Mucosa of descending colon (tissue), 3 donors: ENCODE data around the gene DNAI7. TPM values are rescaled to one million over a fixed set of nuclear protein-coding genes. Genes with fewer than 3 reads are reported as not detected.

Experiments used
- ATAC-seq: fragments of 200-7000 bp; cut with Tn5 transposase; one replicate; pipeline ENCODE4 v1.9.1; 2020; ENCODE audit warnings: mild to moderate bottlenecking, moderate library complexity
- DNase-seq, 3 donors: peaks; one replicate each; pipeline ENCODE4 v3.0.0-alpha.2; 2020
- H3K36me3 ChIP-seq: fragments of 200-600 bp; one replicate; pipeline ENCODE4 v1.8.0; 2021; ENCODE audit warnings: low read depth, mild to moderate bottlenecking
- H3K4me1 ChIP-seq: fragments of 200-600 bp; one replicate; pipeline ENCODE4 v1.8.0; 2021; ENCODE audit warnings: low read depth, mild to moderate bottlenecking
- H3K4me3 ChIP-seq: fragments of 200-600 bp; one replicate; pipeline ENCODE4 v1.8.0; 2021; ENCODE audit warnings: mild to moderate bottlenecking
- H3K9me3 ChIP-seq: fragments of 200-600 bp; one replicate; pipeline ENCODE4 v1.8.0; 2021; ENCODE audit warnings: mild to moderate bottlenecking
- intact Hi-C, 2 donors: fragments of 100-400 bp; cut with DNase I in 1 of 2; cut with micrococcal nuclease in 1 of 2; formaldehyde crosslinking; loops; one replicate each; pipeline versions ENCODE4 v1.11.0 to v1.11.1; 2022; cut with DNase I, micrococcal nuclease
- total RNA-seq, 3 donors: library from RNA; stranded (reverse); fragmentation: NEBNext Ultra II Directional in 2 of 3; extraction: Animal tissue kit (Norgen Biotek cat#: 25700) in 2 of 3; gene quantifications; one replicate each; pipeline versions ENCODE4 v1.2.1 to v1.2.4, GENCODE V29; 2021 to 2023
- TF ChIP-seq, protein P1 (sequence below): fragments of 200-600 bp; IDR thresholded peaks from one replicate; pipeline ENCODE4 v1.8.0; 2022; ENCODE audit warnings: antibody characterized with exemption, mild to moderate bottlenecking
- donor health status: DM: no; HTN: no; CAD: no; lungs with moderate emphysema.
- donor health status: DM: no; HTN: no; CAD: no.
- donor health status: DM: no; HTN: yes; CAD: no.

Gene DNAI7
- total RNA-seq, 3 donors from 2014 or later: 1.0 TPM; not detected in 2

DNA sequence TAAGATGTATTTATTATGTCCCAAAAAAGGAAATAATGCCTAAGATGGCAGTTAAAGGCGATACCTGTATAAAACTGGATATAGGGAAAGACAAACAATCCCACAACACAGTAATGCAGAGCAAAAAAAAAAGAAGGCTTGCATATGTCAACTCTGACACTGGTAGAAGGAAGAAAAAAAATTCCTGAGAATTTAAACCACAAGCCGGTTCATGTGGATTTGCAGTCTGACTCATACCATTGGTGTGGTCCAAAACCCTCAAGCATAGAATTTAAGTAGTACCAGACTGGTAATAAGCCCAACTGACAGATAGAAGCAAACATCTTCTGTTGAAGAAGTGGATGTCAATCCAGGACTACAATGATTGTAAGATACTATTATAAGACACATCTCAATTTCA lies 7.2 kb downstream of the DNAI7 start:
- intact Hi-C loops: no loop called here
- DNase-seq (no peak), ATAC-seq (no peak)
- Histone ChIP-seq H3K4me1 (no peaks in the 10 kb centered on the region), H3K4me3 (no peak overlapping the region), H3K9me3 (no peaks in the 10 kb centered on the region), H3K36me3 (no peaks in the 10 kb centered on the region)
- TF ChIP-seq, protein P1, sequence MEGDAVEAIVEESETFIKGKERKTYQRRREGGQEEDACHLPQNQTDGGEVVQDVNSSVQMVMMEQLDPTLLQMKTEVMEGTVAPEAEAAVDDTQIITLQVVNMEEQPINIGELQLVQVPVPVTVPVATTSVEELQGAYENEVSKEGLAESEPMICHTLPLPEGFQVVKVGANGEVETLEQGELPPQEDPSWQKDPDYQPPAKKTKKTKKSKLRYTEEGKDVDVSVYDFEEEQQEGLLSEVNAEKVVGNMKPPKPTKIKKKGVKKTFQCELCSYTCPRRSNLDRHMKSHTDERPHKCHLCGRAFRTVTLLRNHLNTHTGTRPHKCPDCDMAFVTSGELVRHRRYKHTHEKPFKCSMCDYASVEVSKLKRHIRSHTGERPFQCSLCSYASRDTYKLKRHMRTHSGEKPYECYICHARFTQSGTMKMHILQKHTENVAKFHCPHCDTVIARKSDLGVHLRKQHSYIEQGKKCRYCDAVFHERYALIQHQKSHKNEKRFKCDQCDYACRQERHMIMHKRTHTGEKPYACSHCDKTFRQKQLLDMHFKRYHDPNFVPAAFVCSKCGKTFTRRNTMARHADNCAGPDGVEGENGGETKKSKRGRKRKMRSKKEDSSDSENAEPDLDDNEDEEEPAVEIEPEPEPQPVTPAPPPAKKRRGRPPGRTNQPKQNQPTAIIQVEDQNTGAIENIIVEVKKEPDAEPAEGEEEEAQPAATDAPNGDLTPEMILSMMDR: no peak

DNA sequence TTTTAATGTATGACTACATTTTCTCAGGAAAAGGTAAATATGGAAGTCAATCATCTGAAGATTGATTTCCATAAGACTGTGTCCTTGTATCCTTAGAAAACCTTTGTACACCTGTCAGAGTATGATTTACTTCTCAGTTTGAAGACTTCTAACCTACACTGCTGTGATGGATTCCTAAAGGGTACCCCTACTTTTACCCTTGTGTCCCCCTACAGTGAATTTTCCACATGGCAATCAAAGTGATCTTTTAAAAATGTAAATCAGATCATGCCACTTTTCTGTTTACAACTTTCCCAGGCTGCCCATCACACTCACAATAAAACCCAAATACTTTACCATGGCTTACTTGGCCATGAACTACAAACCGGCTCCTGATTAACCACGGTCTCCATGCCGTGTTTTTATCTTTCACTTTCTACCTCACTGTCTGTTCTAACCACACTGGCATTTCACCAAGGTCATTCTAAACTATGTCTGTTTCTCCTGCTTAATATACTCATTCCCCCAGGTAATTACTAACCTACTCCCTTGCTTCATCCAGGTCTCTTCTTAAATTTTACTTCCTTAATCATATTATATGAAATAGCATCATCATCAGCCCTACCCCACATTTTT lies 8.1 kb downstream of the DNAI7 start:
- ATAC-seq (no peak), DNase-seq (no peak)
- no peaks in the 10 kb centered on the region for H3K4me1 ChIP-seq
- H3K36me3 ChIP-seq: no peaks in the 10 kb centered on the region
- no peaks in the 10 kb centered on the region for H3K9me3 ChIP-seq
- TF ChIP-seq, protein P1: no peak
- intact Hi-C loops: no loop called here
- no peak overlapping the region for H3K4me3 ChIP-seq

DNA sequence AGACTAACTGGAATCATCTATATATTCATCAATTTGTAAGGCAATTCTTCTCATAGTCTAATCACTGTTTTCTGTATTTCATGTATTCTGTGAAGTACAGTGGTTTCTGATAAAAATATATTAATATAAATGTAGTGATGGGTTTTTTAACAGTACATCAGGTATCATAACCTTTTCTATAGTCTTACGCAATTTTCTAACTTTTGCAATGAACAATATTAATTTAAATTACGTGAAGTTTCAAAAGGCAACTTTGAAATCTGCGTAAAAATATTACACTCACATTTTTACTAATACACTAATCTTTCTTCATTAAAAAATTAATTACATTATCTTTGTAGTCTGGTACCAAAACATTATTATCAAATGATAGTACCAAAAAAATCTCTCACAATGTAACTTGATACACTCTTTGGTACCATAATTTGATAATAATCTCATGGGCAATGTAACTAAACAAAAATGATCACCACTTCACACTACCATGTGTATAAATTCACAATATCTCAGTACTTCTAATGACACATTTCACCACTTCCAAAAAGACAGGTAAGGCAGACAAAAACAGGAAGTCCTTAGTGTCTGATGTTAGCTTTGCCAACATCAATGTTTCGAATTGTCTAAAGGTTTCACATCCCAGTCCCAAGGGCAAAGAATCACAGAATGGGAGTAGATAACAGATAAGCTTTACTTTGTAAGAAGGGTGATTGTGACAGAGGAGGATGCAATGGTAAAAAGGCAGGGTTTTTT lies 8.7 kb downstream of the DNAI7 start:
- no peaks in the 10 kb centered on the region for H3K4me1 ChIP-seq

DNA sequence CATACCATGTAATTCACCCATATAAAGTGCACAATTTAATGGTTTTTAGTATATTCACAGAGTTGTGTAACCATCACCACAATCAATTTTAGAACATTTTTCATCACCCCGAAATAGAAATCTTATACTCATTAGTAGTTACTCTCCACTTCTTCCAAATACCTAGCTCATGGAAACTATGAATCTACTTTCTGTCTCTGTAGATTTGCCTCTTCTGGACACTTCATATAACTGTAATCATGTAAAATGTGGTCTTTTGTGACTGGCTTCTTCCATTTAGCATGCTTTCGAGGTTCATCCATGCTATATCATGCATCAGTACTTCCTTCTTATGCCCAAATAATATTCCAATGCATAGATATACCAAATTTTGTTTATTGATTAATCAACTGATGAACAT lies 10.8 kb downstream of the DNAI7 start:
- no peaks in the 10 kb centered on the region for H3K36me3 ChIP-seq
- intact Hi-C loops: no loop called here
- TF ChIP-seq, protein P1: no peak
- no peak for DNase-seq
- no peaks in the 10 kb centered on the region for H3K9me3 ChIP-seq
- no peaks in the 10 kb centered on the region for H3K4me1 ChIP-seq
- no peak overlapping the region for H3K4me3 ChIP-seq
- no peak for ATAC-seq

More for the DNA sequence above, 8.7 kb downstream of the DNAI7 start:
- Histone ChIP-seq H3K4me3 (no peak overlapping the region), H3K9me3 (no peaks in the 10 kb centered on the region), H3K36me3 (no peaks in the 10 kb centered on the region)
- no peak for DNase-seq
- ATAC-seq: no peak
- TF ChIP-seq, protein P1: no peak
- intact Hi-C loops: no loop called here

- DNase-seq: no peak
- Histone ChIP-seq H3K4me3 (no peak overlapping the region), H3K4me1 (no peaks in the 10 kb centered on the region), H3K9me3 (no peaks in the 10 kb centered on the region), H3K36me3 (no peaks in the 10 kb centered on the region)
- no peak for ATAC-seq
- TF ChIP-seq, protein P1: no peak
- intact Hi-C loops: no loop called here
Measured at GRCh38 chr12:25182765-25183164, 12.2 kb downstream of the DNAI7 start.
